ENCODE results near the gene XK.
"Not testable (repeated sequence)": the region's sequence is repeated elsewhere in the genome, so short reads cannot be mapped to it uniquely, and the experiment has no call there.

XK gene

DNA sequence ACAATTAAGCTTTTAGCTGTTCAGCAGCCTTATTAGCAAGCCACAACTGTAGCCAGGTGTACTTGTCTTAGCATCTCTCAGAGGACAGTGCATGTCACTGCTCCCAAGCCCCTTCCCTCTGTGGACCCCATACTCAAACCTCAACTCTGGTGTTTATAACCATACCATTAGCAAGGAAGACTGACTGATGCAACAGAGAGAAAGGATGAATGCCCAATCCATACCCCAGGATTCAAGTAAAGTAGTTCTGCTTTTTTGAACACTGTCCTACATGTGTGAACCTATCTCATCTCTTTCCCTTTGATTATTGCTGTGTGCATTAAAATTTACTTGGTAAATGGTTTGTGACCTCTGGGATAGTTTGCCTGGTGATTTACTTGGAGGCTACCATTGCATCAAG is 71.5 kb downstream of the XK start:
- FAIRE-seq = no peak

GRCh38 chrX:37759351-37759750 is 73.8 kb downstream of the XK start:
- no peak for FAIRE-seq

DNA sequence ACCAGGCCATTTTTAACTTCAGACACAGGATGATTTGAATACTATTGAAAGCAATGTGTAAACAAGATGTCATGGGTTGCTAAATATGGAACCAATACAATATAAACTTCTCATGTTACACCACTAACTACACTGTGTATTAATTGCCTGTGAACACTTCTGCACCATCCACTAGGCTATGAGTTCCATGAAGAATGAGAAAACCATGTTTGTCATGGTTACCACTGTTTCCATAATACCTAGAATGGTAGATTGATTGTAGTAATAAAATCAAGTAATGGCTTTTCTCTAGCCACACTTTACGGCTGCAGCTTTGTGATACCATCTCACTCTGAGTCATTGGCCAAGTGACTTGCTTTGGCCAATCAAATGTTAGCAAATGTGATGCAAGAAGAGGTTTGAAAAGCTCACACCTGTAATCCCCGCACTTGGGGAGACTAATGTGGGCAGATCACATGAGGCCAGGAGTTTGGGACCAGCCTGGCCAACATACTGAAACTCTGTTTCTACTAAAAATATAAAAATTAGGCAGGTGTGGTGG is 74.4 kb downstream of the XK start:
- FAIRE-seq = no peak

DNA sequence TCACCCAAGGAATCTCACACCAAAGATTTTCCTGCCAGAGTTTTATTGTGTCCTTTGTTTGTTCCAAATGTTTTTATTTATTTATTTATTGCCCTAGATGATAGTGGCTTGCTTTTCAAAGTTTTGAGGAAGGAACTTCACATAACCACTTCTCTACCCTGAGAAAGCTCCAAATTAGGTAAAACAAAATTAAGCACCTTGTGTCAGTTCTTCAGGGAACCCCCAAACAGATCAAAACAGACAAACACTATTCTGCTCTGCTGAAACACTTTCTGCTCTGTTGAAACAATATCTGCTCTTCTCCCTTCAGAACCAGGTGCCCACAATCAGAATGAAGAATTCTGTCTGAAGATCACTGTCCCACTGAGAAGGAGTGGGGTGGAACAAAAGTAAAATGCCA is 77.8 kb downstream of the XK start:
- no peak for FAIRE-seq

GRCh38 chrX:37765507-37765906 is 79.9 kb downstream of the XK start:
- FAIRE-seq = no peak

- FAIRE-seq = no peak
Measured at GRCh38 chrX:37767430-37767829, 81.8 kb downstream of the XK start.

DNA sequence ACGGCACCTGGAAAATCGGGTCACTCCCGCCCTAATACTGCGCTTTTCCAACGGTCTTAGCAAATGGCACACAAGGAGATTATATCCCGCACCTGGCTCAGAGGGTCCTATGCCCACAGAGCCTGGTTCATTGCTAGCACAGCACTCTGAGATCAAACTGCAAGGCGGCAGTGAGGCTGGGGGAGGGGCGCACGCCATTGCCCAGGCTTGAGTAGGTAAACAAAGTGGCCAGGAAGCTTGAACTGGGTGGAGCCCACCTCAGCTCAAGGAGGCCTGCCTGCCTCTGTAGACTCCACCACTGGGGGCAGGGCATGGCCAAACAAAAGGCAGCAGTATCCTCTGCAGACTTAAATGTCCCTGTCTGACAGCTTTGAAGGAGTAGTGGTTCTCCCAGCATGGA is 83.3 kb downstream of the XK start:
- not testable (repeated sequence) for FAIRE-seq

DNA sequence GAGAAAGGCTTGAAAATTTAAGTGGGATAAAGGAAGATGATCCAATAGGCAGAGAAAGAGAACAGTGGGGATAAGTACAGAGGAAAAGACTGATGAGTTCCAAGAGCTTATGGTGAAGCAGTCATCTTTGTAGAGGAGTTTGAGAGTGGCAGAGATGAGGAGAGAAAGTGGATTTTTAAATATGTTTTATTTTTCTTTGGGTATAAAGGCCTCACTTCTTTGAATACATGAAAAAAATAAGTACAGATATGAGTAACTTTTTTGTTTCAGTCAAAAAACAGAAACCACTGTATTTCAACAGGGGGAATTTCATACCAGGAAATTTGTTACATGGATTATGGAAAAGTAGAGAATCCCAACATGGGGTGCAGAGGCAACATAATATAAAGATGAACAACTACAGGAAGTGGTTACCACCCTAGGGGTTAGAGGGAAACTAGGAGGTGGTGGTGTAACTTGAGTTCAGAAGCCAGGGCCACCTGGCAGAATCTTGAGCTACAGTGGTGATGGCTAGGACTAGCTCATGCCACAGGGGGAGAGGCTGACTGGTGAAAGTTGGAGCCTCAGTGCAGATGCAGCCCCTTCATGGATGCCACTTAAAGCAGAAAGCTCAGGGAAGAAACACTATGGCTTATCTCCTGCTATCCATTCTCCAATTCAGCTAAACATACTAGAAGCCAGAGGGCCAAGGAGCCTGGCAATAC is 90.8 kb downstream of the XK start:
- no peak for FAIRE-seq

DNA sequence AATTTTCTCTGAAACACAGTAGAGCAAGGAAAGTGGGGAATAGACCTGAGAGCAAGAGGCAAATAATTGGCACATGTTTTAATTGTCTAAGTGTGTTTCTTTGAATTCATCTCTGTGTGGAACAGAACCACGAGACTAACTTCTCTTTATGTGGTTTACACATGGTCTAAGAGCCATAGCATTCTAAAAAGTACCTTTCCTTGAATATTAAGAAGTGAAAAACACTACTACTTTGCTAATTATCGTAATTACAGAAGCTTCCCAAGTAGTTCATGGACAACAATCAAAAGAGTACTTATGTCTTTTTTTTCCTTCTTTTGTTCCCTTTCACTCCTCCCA is 91.4 kb downstream of the XK start:
- FAIRE-seq = no peak

- no peak for FAIRE-seq
Measured at GRCh38 chrX:37779857-37780256, 94.3 kb downstream of the XK start, which contains the start of gene CYBB. CYBB (plus strand) TSS chrX:37780059; CDS start chrX:37780078, 19 bp downstream.

DNA sequence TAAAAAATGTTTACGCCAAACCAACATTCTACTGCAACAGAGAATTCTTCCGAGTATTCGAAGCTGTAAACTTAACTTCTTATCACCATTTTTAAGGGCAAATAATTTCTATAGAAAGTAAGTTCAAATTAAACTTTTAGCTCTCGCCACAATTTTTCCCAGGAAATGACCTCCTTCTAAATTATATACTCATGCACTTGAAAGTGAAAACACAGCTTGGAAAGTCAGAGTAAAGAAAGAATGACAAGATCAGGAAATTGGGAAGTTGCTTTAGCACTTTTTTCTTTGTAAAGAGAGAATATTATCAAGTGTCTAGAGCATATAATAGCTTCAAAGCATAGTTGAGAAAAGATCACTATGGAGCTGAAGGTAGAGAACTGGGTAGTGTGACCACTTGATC is 95.5 kb downstream of the XK start:
- FAIRE-seq = no peak
